T-helper 2 cell treated with Interferon-gamma antibody and Interleukin-4, amounts not matched to agents 100 ng/mL and 5 ng/mL, for 36 hours (primary cell): Measurements from ENCODE around the gene LGALS4. TPM values are rescaled to one million over a fixed set of nuclear protein-coding genes. Genes with fewer than 3 reads are reported as not detected.
"Not testable (repeated sequence)": the region's sequence is repeated elsewhere in the genome, so short reads cannot be mapped to it uniquely, and the experiment has no call there.

Experiments used
- intact Hi-C: fragments of 100-400 bp; cut with micrococcal nuclease; formaldehyde crosslinking; loops from one replicate; pipeline ENCODE4 v1.15.1; 2023
- total RNA-seq: library from RNA; stranded (reverse); gene quantifications from 2 replicates; pipeline ENCODE4 v1.2.3, GENCODE V29; 2022

Gene LGALS4
- total RNA-seq, 1 donor from 2014 or later, result 1.7 TPM

- intact Hi-C loops, result no loop called here
These were observed 14.3 kb upstream of the LGALS4 start for GRCh38 chr19:38826856-38827551.

- intact Hi-C loops, result not testable (repeated sequence)
These were observed 13.2 kb upstream of the LGALS4 start for GRCh38 chr19:38825936-38826335.

- intact Hi-C loops, result not testable (repeated sequence)
These were observed 8.6 kb upstream of the LGALS4 start for GRCh38 chr19:38821230-38821825.

DNA sequence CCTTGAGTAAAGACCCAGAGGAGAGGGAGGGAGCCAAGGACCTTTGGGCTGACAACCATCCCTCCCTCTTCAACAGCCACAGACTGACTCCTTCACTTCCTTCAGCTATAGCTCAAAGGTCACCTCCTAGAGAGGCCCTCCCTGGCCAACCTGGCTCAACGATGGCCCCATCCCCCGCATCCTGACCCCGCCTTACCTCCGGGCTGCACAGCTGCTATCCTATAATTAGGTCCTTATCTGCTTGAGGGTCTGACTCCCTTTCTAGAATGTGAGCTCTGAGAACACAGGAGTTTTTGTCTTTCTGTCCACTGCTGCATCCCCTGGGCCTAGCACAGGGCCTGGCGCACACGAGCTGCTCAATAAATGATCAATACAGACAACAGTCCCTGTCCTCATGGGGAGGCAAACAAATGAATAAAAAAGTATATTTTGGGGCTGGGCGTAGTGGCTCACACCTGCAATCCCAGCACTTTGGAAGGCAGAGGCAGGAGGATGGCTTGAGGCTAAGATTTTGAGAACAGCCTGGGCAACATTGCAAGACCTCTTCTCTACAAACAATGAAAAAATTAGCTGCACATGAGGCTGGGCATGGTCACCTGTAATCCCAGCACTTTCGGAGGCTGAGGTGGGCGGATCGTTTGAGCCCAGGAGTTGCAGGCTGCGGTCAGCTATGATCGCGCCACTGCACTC, 6.6 kb upstream of the LGALS4 start:
- intact Hi-C loops, result no loop called here

GRCh38 chr19:38817081-38817480, 4.3 kb upstream of the LGALS4 start:
- intact Hi-C loops, result no loop called here

GRCh38 chr19:38816131-38816750, 3.5 kb upstream of the LGALS4 start:
- intact Hi-C loops, result no loop called here

DNA sequence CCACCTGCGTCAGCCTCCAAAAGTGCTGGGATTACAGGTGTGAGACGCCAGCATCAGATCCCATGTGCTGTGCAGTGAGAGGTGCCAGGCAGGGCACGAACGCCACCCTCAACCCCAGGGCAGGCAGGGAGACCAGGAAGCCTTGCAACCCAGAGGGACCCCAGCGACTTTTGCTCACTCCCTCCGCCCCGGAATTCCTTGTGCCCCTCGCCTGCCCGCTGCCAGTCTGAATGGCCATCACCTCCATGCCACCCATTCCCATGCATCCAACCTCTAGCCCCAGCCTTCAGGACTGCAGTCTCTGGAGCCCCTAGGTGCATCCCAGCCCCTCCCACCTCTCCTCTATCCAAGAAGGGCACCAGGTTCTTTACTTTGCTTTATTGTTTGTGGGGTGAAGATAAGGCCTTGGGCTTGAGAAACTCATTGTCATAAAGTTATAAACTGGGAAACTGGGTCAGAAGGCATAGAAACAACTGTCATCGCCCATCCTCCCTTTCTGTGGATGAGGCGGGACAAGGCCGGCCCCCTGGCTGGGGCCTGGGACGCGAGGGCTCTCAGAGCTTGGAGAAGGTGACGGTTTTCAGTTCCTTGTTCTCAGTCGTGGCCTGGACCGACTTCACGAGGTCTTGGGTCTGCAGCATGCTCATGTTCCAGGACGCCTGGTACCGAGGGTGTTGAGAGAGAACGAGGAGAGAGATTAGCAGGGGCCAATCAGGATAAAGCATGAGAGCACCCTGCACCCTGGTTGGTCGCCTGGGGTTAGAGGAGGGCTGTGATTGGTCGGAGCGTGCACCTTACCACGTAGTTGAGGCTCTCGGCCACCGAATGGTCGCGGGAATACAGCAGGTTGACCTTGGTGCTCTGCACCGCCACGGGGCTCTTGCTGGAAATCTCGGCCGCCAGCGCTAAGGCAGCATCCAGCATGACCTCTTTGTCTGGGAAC, 2.6 kb upstream of the LGALS4 start:
- intact Hi-C loops, result no loop called here

DNA sequence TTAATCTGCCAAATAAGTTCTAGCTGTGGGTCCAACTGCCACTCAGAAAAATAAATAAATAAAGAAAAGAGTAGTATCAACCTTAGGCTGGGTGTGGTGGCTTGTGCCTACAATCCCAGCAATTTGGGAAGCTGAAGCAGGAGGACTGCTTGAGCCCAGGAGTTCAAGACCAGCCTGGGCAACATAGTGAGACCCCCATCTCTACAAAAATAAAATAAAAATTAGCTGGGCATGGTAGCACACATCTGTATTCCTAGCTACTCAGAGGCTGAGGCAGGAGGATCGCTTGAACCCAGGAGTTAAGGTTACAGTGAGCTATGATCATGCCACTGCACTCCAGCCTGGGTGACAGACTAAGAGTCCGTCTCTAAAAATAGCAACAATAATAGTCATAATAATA, 1.2 kb upstream of the LGALS4 start:
- intact Hi-C loops, result not testable (repeated sequence)

DNA sequence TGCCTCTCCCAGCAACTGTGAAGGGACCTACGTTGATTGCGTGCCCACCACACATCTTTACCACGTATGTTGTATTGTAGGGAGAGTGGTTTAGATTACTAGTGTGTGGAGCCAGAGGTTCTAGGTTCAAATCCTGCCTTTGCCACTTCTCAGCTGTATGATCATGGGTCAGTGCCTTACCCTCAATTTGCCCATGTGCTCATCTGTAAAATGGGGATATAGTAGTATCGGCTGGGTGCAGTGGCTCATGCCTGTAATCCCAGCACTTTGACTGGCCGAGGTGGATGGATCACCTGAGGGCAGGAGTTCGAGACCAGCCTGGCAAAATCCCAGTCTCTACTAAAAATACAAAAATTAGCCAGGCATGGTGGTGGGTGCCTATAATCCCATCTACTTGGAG, 578 bp upstream of the LGALS4 start:
- intact Hi-C loops, result no loop called here

DNA sequence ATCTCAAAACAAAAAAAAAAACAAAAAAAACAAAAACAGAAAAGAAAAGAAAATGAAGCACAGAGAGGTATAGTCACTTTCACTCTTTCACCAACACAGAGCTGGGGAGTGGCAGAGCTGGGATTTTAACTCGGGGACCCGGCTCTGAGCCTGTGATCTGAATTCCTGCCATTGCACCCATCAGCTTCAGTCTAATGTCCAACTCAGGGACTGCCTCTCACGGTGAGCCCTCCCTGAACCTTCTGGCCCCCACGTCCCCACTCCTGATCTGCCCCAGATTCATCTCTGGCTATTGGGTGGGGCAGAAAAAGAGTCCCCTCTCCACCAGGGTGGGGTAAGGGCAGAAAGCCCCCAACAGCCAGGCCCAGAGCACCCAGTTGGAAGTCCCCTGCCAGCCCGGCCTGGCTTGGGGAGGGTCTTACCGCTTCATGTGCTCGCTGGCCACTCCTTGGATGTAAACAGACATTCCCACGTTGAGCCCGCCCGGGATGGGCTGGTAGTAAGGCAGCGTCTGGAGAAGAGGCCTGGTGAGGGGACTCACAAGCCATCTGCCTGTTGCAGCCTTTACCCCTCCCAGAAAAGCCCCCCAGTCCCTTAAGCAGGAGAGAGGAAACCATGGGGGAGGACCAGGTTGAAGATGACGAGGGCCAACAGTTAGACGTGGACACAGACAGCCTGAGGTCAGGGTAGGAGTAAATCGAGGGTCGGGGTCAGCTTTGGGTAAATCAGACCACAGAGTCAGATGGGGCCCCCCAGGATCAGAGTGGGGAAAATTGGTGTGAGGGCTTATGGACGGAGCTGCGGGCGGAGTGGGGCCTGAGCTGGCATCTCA, 520 bp downstream of the LGALS4 start:
- intact Hi-C loops, result no loop called here

GRCh38 chr19:38809592-38810252, 3.0 kb downstream of the LGALS4 start:
- intact Hi-C loops, result no loop called here

DNA sequence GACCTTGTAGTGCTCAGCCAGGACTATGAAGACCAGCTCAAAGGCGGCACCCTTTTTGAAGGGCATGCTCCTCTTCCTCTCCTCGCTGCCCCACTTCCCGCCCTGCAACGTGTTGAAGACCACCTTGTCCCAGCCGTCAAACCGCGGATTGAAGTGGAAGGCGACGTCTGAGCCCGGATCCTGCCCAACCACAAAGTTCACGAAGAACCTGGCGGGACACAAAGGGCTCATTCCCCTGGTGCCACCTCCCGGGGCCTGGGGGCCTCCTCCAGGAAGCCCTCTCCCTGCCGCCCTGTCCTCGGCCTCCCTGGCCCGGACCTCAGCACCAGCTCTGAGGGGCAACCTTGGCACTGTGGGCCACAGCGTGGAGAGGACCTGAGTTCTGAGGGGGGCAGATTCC, 4.0 kb downstream of the LGALS4 start:
- intact Hi-C loops, result no loop called here

GRCh38 chr19:38807374-38808098, 5.2 kb downstream of the LGALS4 start:
- intact Hi-C loops, result not testable (repeated sequence)

GRCh38 chr19:38806371-38806770, 6.4 kb downstream of the LGALS4 start:
- intact Hi-C loops, result no loop called here

DNA sequence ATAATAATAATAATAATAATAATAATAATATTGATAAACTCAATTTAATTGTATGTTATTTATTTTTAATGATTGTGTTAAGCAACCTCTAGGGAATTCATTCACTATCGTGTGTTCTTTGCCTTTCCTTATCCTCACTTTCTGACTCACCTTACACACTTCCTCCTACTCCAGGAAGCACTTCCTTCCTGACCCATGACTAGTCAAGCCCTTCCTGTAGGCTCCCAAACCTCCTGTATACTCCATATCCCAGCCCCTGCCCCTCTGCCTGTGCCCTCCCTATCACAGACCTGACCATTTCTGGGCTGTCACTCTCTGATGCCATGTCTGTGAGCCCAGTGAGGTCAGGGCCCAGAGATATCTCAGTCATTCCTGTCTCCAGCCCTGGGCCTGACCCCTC, 7.6 kb downstream of the LGALS4 start:
- intact Hi-C loops, result no loop called here

DNA sequence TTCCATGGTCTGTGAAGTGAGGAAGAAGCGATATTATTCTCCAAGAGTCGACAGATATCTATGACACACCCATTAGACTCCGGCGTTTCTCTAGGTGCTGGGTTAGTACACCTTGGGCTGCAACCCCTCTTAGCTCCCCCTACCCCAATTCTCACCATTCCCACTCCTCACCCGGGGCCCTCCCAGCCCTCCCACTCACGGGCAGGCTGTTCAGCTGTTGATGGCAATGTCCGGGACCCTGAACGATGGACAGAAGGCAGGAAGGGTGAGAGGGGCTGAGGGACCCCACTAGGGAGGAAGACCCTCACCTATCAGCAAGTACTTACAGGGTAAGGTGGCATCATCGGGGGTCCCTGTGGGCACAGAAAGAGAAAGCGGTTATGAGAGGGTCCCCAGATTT, 9.2 kb downstream of the LGALS4 start:
- intact Hi-C loops, result no loop called here

GRCh38 chr19:38801359-38802095, 11.2 kb downstream of the LGALS4 start:
- intact Hi-C loops, result no loop called here
